ENCODE measurements around the gene ATRNL1.

GRCh38 chr10:115914475-115914874, 821.3 kb downstream of the ATRNL1 start:
- TF ChIP-seq CTCF (IDR thresholded peaks at IDR 0.05; ENCODE audit: low read length) (no peak), EZH2 (IDR thresholded peaks at IDR 0.05; ENCODE audit: borderline replicate concordance, low read length) (no peak)

All from OCI-LY1 (cell line).